HG02759 (cell line): ENCODE data around the gene SCN3B.

ENCODE experiments used
- ATAC-seq: cut with Tn5 transposase; IDR thresholded peaks from one replicate; pipeline ENCODE4 v1.9.1; 2021; ENCODE audit warnings: mild to moderate bottlenecking, moderate library complexity; ENCODE audit not compliant: unreplicated experiment

SCN3B gene, protein sequence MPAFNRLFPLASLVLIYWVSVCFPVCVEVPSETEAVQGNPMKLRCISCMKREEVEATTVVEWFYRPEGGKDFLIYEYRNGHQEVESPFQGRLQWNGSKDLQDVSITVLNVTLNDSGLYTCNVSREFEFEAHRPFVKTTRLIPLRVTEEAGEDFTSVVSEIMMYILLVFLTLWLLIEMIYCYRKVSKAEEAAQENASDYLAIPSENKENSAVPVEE

GRCh38 chr11:123654566-123655081, at the start of gene SCN3B:
Gene SCN3B (minus strand): TSS chr11:123654624. CDS start chr11:123653801, 823 bp downstream.
- peak; percentile 78 for ATAC-seq

DNA sequence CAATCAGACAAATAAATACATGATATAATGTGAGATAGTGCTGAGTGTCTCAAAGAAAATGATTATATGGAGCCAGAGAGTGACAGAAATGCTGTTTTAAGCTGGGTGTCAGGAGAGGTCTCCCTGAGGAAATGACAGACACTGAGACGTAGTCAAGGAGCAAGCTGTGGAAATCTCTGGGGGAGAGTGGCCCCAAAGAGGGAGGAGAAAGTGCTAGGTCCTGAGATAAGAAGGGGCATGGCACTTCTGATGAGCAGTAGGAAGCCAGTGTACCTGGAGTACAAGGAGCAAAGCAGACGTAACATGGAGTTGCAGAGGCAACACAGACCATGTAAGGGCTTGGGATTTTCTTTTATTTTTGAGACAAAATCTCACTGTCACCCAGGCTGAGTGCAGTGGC, 48.3 kb upstream of the SCN3B start:
- ATAC-seq = no peak

DNA sequence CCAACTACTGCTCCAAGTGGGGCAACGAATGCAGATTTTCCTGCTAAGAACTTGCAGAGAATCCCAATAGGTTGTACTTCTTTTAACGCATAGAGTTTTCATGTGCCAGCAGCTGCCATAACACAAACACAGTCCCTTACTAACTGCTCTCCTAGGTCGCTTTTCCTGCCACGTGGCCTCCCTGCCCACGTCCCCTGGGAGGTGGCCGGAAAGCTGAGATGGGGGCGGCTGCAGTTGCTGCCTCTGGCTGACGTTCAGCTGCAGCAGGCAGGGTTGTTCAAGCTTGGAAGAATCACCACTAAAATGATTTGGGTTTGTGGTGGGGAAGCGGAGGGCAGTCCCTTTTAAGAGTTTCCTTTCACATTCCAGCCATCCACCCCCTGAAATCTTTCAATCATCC, 47.7 kb upstream of the SCN3B start:
- no peak for ATAC-seq

DNA sequence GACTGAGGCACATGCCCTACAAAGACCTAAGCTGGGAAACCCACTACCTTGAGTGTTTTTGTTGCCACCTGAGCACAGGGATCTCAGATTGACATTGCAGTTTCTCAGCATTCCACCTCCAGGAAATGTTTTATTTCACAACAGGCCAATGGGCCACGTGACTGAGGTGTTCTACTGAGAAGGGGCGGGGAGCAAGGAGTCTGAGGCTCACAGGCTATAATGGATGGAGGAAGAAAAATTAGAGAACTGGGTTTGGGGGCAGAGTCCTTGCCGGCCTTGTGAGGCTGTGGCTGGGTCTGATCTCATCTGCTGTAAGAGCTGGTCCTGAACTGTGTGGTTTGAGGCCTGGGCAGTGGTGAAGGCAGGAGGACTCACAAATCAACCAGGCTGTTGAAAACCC, 46.3 kb upstream of the SCN3B start:
- ATAC-seq = no peak

DNA sequence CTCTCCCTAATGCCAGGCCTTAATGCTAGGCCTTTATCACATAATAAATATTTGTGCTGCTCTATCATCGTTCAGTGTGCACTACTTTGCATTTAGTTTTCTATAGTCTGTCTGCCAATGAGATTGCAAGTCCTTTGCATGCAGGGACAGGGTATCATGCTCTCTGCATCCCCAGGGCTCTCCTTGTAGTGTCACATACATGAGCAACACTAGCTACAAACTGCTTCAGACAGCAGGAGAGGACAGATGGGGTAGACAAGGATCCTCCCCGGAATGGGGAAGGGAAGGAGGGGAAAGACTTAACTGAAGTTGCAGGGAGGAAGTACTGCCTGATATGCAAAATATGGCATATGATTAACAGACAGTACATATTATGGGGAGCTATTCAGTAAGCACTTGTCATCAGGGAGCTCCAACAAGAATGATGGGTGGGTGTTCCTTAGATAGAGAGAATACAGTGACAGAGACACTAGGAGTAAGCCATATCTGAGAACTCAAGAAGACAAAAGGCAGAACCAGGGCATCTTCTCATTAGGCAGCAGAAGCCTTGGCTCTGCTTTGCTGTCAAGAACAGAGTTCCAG, 44.2 kb upstream of the SCN3B start:
- ATAC-seq = no peak

- no peak for ATAC-seq
Measured at GRCh38 chr11:123696183-123696582, 41.8 kb upstream of the SCN3B start.

DNA sequence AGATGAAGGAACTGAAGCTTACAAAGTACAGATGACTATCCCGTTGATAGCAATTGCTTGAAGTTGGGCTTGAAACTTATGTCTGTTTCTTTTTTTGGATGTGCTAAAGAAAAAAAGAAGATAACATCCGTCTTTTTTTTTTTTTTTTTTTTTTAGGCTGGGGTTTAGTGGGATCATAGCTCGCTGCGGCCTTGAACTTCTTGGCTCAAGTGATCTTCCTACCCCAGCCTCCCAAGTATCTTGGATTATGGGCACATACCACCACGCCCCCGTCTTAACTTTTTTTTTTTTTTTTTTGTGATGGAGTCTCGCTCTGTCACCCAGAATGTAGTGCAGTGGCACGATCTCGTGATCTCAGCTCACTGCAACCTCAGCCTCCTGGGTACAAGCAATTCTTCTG, 40.8 kb upstream of the SCN3B start:
- no peak for ATAC-seq

DNA sequence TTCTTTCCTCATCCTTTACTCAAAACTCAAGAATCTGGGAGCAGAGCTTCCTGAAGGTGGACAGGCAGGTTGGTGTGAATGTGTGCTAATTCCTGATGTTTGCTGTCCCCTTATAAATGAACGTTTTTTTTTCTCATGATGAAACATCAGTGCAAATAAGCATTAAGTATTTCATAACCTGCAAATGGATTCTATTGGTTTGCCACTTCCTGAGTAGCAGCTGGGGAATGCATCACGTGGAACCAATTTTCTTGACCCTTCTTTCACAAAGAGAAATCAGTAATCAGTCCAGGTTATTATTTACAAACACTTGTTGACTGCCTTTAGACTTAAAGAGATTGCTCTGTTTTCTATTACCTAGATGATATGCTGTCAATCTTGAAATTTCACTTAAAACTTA, 40.1 kb upstream of the SCN3B start:
- ATAC-seq = no peak

DNA sequence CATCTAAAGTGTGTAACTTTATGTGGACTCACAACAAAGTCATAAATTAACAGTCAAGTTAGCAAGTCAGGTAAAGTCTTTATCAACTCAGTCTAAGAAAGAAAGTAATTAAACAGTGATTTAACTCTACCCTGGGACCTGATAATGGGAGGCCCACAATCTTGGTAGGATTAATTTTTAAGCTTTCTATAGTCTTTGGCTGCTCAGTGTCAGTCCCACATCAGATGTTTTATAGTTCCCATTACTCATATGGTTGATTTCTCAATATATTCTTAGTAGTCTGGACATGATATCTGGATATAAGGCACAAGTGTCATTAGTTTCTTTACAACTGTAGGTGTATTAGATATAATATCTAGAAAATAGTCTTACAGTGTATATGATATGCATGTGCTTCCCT, 38.5 kb upstream of the SCN3B start:
- no peak for ATAC-seq

DNA sequence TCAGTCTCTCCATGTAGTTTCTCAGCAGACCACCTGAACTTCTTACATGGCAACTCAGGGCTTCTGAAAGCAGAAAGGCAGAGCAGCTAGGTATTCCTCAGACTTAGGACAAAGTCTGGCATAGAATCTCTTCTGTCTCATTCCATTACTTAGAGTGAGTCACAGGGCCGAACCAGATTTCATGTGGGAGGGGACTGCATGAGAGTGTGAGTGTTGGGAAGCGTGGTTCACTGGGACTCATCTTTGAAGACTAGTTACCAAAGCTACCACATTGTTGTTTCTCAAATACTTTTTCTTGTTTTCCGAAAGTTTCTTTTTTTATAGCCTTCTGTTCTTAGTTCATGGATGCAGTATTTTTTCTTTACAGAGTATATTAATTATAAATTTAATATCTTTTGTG, 36.1 kb upstream of the SCN3B start:
- ATAC-seq = no peak

- ATAC-seq = no peak
Measured at GRCh38 chr11:123684601-123685000, 30.2 kb upstream of the SCN3B start.

DNA sequence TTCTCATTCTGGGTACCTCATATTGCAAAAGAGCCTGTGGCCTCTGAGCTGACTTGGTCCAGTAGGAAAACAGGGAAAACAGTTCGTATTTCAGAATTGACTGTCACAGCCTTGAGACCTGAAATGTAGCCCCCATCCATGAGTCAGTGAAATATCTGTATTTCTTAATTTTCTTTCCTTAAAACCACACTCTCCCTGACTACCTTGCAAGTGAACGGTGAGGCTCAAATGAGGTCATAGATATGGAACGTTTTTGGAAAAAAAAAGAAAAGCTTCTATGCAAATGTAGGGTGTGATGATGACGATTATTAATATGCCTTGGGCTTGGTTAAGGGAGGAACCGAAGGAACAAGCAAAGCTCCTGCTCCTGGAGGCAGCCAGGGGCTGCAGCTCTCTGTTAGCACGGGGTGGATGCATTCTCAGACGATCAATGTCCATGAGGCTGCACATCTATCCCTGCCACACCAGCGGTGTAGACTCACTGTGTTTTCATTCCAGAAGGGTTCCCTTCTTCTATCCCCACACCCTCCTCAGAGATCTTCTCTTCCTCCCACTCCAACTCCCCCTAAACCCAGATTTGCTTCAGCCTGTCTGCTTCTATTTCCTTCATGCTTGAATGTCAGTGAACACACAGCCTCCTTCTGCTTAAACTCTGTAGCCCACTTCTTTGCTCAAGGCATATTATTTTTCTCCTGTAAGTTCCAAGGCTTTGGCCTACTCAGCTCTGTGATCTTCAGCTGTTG, 29.2 kb upstream of the SCN3B start:
- ATAC-seq = no peak

GRCh38 chr11:123682696-123683410, 28.4 kb upstream of the SCN3B start:
- ATAC-seq = no peak

GRCh38 chr11:123681030-123681429, 26.6 kb upstream of the SCN3B start:
- no peak for ATAC-seq

- no peak for ATAC-seq
Measured at GRCh38 chr11:123678246-123678645, 23.8 kb upstream of the SCN3B start.

GRCh38 chr11:123677510-123677909, 23.1 kb upstream of the SCN3B start:
- ATAC-seq = no peak

DNA sequence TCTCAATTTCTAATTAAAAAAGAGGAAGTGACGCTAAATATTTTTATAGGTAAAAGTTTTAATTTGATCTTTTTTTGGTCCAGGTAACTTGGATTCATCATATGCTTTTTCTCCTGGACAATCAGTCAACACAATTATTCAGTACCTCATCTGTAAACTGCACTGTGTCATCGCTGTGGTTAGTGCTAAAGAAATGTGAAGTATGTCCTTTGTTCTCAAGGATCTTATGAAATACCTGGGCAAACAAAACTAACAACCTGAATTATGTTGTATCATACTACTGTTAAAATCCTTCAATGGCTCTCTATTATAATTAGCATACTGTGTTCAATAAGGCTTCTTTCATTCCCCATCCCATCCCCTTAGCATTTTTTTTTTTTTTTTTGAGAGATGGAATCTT, 19.9 kb upstream of the SCN3B start:
- no peak for ATAC-seq

DNA sequence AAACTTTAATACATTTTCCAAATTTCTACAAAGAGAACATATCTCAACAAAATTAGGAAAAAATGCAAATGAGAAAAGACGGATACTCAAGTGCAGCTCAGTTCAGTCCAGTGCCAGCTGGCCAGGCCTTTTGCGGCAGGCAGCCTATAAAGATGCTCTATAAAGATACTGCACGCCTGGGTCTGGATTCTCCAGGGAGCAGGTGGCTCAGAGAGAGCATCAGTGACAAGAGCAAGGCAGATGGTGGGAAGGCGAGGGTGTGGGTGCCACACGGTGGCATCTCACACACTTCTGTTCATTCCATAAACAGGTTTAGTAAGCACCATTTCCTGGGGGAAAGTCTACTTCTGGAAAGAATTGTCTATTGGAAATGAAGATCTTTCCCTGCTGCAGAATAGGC, 18.1 kb upstream of the SCN3B start:
- ATAC-seq = no peak

DNA sequence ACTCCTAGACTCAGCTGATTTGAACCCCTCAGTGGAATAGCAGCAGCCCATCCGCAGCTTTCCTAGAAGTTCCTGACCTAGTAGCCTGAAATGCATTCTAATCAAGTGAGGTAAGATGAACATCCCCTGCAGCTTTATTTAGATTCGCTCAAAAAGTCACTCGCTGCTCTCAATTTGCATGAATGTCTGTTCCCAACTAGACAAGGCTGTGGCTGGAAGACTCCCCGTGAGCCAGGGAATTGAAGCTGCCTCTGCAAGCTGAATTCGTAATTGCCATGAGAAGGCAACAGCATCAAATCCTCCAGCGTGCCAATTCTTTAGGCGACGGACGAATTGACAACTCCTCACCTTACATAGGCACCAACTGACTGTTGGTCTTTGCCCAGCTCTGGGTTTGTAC, 17.1 kb upstream of the SCN3B start:
- ATAC-seq = no peak

DNA sequence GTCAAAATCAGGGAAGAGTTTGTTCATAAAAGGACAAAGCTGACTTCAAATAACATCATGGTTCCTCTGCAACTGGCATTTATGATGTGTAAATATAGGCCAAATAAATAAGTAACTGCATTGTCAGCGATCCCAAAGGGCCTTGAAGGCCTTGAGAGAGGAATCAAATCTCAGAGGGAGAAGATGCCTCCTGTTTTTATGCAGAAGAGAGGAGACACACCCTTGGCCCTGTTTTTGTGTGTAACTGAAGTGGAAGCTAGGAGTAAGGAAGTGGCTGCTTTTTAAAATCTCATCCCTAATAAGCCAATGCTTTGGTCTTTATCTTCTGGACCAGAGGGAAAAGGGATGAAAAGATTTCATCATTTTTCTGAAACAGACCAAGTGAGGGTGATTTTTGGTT, 15.7 kb upstream of the SCN3B start:
- no peak for ATAC-seq

- no peak for ATAC-seq
Measured at GRCh38 chr11:123665306-123665705, 10.9 kb upstream of the SCN3B start.

- ATAC-seq = peak; percentile 68
Measured at GRCh38 chr11:123659965-123660364, 5.5 kb upstream of the SCN3B start.
